HepG2 (cell line): ENCODE measurements around the gene CASR. TPM values are rescaled to one million over a fixed set of nuclear protein-coding genes. Genes with fewer than 3 reads are reported as not detected.

Source experiments
- CREB3 ChIP-seq: sonication (generic); formaldehyde crosslinking; IDR thresholded peaks from 2 replicates; pipeline ENCODE4 v1.5.0; 2020; ENCODE audit warnings: missing genetic modification reagents
- ISX ChIP-seq: sonication (generic); formaldehyde crosslinking; conservative IDR thresholded peaks from 2 replicates; pipeline ENCODE4 v1.5.0; 2020; ENCODE audit warnings: missing genetic modification reagents
- TOE1 ChIP-seq: sonication (generic); formaldehyde crosslinking; IDR thresholded peaks from 2 replicates; pipeline ENCODE4 v1.4.0; 2020; ENCODE audit warnings: mild to moderate bottlenecking, missing genetic modification reagents
- ZEB1 ChIP-seq: IDR thresholded peaks from 2 replicates; pipeline ENCODE4 v1.6.1; 2012; ENCODE audit warnings: mild to moderate bottlenecking, low read depth, inconsistent platforms; ENCODE audit not compliant: insufficient replicate concordance
- ZNF407 ChIP-seq: sonication (generic); formaldehyde crosslinking; IDR thresholded peaks from one replicate; pipeline ENCODE4 v1.5.1; 2020; ENCODE audit warnings: mild to moderate bottlenecking, missing genetic modification reagents; ENCODE audit errors: not compliant biosample characterization
- ZNF552 ChIP-seq: sonication (generic); formaldehyde crosslinking; IDR thresholded peaks from 2 replicates; pipeline ENCODE4 v1.9.0; 2022; ENCODE audit warnings: missing genetic modification reagents, mild to moderate bottlenecking, borderline replicate concordance
- ZNF639 ChIP-seq: conservative IDR thresholded peaks from 2 replicates; pipeline ENCODE4 v1.6.1; 2018; ENCODE audit warnings: missing genetic modification reagents
- polyA plus RNA-seq, 8 experiments: library from polyadenylated mRNA; depleted of rRNA in 3 of 8; stranded (reverse) in 7 of 8; unstranded in 1 of 8; fragments of >200 nt; fragmentation: Illumina TruSeq in 4 of 8; extraction: Trizol in 4 of 8; gene quantifications; 2 replicates each; pipeline versions ENCODE4 v1.2.1 to v1.2.3, GENCODE V29; 2011 to 2016; ENCODE audit warnings: low read depth in 4 of 8, missing spikeins in 1 of 8, mixed read lengths in 1 of 8; ENCODE audit not compliant: insufficient read depth in 1 of 8
- total RNA-seq, 5 experiments: library from RNA; depleted of rRNA; stranded (reverse); fragments of >200 nt; fragmentation: Illumina TruSeq; extraction: Trizol; gene quantifications; 2 replicates each; pipeline ENCODE4 v1.2.3, GENCODE V29; 2016; ENCODE audit warnings: low read depth in 1 of 5

The CASR gene
- total and polyA plus RNA-seq, 2 of the 13 experiments (the other 11 are each of a cell fraction or from before 2014, with no cell fraction given), result not detected

- TF ChIP-seq CREB3 (no peak), ZEB1 (no peak), ZNF552 (CRISPR knock-in tag) (no peak), ZNF639 (no peak), TOE1 (CRISPR knock-in tag) (no peak), ISX (no peak), ZNF407 (CRISPR knock-in tag) (no peak)
Measured at GRCh38 chr3:122199552-122199951, 16.1 kb downstream of the CASR start (continued).
